Nephron progenitor cell (in vitro differentiated cells): ENCODE measurements around the gene RBM15.

Source experiments
- DNase-seq: peaks from one replicate; pipeline ENCODE4 v3.0.0; 2021
- H3K27ac Mint-ChIP-seq: 2 replicates; pipeline ENCODE4 v1.8.0; 2021; ENCODE audit warnings: mild to moderate bottlenecking, moderate library complexity, mixed read lengths
- H3K27me3 Mint-ChIP-seq: 2 replicates; pipeline ENCODE4 v1.8.0; 2021; ENCODE audit warnings: mild to moderate bottlenecking, low read depth, mixed read lengths; ENCODE audit not compliant: poor library complexity
- H3K36me3 Mint-ChIP-seq: 2 replicates; pipeline ENCODE4 v1.8.0; 2021; ENCODE audit warnings: low read depth, mixed read lengths
- H3K4me1 Mint-ChIP-seq: 2 replicates; pipeline ENCODE4 v1.8.0; 2021; ENCODE audit warnings: mixed read lengths
- H3K4me3 Mint-ChIP-seq: 2 replicates; pipeline ENCODE4 v1.8.0; 2021; ENCODE audit warnings: mild to moderate bottlenecking, moderate library complexity, mixed read lengths
- H3K9me3 Mint-ChIP-seq: 2 replicates; pipeline ENCODE4 v1.8.0; 2021; ENCODE audit warnings: mild to moderate bottlenecking, moderate library complexity, mixed read lengths
- TF ChIP-seq, protein P1 (sequence below): fragments of 200-600 bp; sonication (generic); IDR thresholded peaks from 2 replicates; pipeline ENCODE4 v1.5.0; 2021; ENCODE audit warnings: antibody characterized with exemption

RBM15 gene

DNA sequence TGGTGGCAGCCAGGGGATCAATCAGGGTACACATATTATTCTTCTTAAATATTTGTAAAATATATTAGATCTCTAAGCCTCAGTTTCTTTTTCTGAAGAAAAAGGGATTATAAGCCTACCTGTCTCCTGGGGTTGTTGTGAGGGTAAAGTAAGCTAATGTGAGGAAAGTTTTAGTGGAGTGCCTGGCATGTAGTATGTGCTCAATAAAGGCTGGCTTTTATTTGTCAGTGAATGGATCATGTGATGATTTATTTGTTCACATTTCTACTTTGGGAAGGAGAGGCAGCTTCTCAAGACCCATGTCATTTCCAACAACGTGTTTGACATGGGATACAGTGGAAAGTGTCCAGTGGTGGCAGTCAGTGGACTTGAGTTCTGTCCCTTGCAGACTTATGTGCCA lies 12.4 kb upstream of the RBM15 start:
- H3K4me3 Mint-ChIP-seq = no peak overlapping the region
- no peaks in the 10 kb centered on the region for H3K36me3 Mint-ChIP-seq
- TF ChIP-seq, protein P1, sequence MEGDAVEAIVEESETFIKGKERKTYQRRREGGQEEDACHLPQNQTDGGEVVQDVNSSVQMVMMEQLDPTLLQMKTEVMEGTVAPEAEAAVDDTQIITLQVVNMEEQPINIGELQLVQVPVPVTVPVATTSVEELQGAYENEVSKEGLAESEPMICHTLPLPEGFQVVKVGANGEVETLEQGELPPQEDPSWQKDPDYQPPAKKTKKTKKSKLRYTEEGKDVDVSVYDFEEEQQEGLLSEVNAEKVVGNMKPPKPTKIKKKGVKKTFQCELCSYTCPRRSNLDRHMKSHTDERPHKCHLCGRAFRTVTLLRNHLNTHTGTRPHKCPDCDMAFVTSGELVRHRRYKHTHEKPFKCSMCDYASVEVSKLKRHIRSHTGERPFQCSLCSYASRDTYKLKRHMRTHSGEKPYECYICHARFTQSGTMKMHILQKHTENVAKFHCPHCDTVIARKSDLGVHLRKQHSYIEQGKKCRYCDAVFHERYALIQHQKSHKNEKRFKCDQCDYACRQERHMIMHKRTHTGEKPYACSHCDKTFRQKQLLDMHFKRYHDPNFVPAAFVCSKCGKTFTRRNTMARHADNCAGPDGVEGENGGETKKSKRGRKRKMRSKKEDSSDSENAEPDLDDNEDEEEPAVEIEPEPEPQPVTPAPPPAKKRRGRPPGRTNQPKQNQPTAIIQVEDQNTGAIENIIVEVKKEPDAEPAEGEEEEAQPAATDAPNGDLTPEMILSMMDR = no peak
- H3K27ac Mint-ChIP-seq = no peak overlapping the region
- peaks cover 9% of the 10 kb centered on the region for H3K27me3 Mint-ChIP-seq
- no peak for DNase-seq
- peaks cover 7% of the 10 kb centered on the region for H3K4me1 Mint-ChIP-seq
- no peaks in the 10 kb centered on the region for H3K9me3 Mint-ChIP-seq

DNA sequence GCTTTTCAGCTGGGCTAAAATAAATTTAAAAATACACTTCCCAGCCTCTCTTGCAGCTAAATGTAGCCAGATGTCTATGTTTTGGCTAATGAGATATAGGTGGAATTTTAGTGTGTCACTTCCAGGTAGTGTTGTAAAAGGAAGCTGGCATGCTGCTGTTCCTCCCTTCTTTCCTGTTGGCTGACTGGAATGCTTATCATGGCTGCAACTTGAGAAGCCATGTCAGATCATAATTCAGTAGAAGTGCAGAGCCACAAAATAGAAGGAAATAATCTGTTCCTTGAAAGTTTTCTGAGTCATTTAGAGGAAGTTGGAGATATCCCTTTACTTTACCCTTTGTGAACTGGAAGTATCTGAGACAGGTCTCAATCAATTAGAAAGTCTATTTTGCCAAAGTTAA lies 10.9 kb upstream of the RBM15 start:
- Mint-ChIP-seq H3K4me3 (no peak overlapping the region), H3K27ac (peak overlapping the region; percentile 64), H3K27me3 (peaks cover 3% of the 10 kb centered on the region), H3K9me3 (no peaks in the 10 kb centered on the region), H3K4me1 (peaks cover 7% of the 10 kb centered on the region), H3K36me3 (no peaks in the 10 kb centered on the region)
- DNase-seq = no peak
- TF ChIP-seq, protein P1 = no peak

DNA sequence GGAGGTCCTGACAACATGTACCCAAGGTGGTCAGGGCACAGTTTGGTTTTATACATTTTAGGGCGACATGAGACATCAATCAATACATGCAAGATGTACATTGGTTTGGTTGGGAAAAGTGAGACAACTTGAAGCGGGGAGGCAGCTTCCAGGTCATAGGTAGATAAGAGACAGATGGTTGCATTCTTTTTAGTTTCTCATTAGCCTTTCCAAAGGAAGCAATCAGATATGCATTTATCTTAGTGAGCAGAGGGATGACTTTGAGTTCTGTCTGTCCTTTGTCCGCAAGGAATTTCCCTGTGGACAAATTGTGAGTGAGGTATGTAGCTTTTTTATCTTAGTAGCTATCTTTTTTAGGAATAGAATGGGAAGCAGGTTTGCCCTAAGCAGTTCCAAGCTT lies 10.5 kb upstream of the RBM15 start:
- TF ChIP-seq, protein P1 = no peak
- Mint-ChIP-seq H3K4me3 (no peak overlapping the region), H3K36me3 (no peaks in the 10 kb centered on the region)

DNA sequence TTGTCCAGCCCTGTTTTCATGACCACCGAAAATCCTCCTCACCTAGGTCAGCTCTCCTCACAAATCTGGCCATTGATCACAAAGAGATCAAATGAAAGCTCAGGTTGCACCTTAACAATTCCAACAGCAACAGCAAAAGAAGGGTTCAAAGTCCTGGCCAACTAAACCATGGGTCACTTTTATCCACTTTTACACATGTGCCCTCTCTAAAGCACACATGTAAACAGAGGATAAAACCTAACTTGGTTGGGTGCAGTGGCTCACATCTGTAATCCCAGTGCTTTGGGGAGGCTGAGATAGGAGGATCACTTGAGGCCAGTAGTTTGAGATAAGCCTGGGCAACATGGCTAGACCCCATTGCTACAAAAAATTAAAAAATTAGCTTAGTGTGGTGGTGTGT lies 3.9 kb upstream of the RBM15 start:
- Mint-ChIP-seq H3K4me3 (no peak overlapping the region), H3K36me3 (peaks cover 4% of the 10 kb centered on the region), H3K9me3 (peaks cover 6% of the 10 kb centered on the region), H3K27ac (no peak overlapping the region), H3K27me3 (no peaks in the 10 kb centered on the region), H3K4me1 (peaks cover 25% of the 10 kb centered on the region)
- TF ChIP-seq, protein P1 = no peak
- no peak for DNase-seq

More for the DNA sequence above, 10.5 kb upstream of the RBM15 start:
- Mint-ChIP-seq H3K27me3 (peaks cover 2% of the 10 kb centered on the region), H3K9me3 (no peaks in the 10 kb centered on the region), H3K4me1 (peaks cover 7% of the 10 kb centered on the region), H3K27ac (peak overlapping the region; percentile 64)
- DNase-seq = no peak

DNA sequence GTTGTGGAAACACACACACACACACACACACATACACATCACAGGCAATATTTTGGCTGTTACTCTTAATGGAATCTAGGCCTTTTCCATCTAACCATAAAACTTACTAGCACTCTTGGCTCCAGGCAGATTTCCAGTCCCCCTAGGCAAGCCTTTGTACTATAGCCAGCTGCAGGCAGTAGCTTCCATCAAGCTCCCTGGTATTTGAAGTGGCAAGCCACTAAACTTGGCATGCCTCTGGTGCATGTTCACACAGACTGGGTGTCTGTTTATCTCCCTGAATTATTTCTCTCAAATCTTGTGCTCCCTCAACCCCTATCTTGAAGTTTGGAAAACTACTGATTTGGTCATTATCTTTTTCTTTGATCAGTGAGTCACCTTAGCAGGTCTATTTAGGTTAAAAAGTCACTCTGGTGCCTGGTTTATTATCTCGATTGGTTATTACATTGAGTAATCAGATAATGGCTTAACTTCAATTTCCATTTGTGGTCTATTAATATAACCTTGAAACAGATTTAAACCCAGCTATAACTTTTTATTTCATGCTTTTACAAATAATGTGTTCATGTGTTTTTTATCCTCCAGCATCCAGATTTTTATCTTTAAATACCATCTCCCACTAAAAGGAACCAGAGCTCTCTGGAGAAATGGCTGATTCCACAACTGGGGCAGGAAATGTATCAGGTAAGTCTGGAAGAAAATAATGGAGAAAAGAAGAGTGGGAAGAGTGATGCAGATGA lies 2.7 kb upstream of the RBM15 start:
- peaks cover 6% of the 10 kb centered on the region for H3K9me3 Mint-ChIP-seq
- TF ChIP-seq, protein P1 = no peak
- no peak for DNase-seq
- H3K4me3 Mint-ChIP-seq = peak overlapping the region; percentile 77
- peak overlapping the region; percentile 25 for H3K27ac Mint-ChIP-seq
- peaks cover 16% of the 10 kb centered on the region for H3K36me3 Mint-ChIP-seq
- no peaks in the 10 kb centered on the region for H3K27me3 Mint-ChIP-seq
- H3K4me1 Mint-ChIP-seq = peaks cover 37% of the 10 kb centered on the region
